GM21619 (cell line): ENCODE data around the gene RFTN1.
A peak's percentile ranks its signal among the peaks of the same experiment; 100 is the strongest.

Source experiments
- ATAC-seq: cut with Tn5 transposase; IDR thresholded peaks from one replicate; pipeline ENCODE4 v1.9.1; 2021; ENCODE audit not compliant: unreplicated experiment

RFTN1 gene

GRCh38 chr3:16529264-16529663, 15.8 kb upstream of the RFTN1 start:
- ATAC-seq: no peak

DNA sequence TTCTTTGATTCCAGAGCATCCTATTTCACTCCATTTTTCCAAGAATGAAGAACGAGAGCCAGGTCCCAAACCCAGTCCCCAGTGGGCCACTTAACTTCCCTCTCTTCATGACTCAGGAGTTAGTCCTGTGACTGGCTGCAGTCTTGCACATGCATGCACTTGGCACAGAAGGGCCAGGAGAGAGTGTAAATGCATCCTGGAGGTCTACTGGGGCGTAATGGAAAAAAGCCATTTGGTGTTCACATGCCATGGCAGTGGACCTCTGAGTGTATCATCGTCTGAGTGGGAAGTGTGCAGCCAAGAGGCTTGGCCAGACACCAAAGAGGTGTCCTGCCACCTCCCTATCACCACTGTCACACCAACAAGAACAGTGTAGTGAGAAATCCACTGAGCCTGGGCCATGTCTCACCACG, 15.1 kb upstream of the RFTN1 start:
- ATAC-seq: no peak

- ATAC-seq: no peak
These were observed 14.6 kb upstream of the RFTN1 start for GRCh38 chr3:16528106-16528505.

- ATAC-seq: no peak
These were observed 10.7 kb upstream of the RFTN1 start for GRCh38 chr3:16524196-16524595.

DNA sequence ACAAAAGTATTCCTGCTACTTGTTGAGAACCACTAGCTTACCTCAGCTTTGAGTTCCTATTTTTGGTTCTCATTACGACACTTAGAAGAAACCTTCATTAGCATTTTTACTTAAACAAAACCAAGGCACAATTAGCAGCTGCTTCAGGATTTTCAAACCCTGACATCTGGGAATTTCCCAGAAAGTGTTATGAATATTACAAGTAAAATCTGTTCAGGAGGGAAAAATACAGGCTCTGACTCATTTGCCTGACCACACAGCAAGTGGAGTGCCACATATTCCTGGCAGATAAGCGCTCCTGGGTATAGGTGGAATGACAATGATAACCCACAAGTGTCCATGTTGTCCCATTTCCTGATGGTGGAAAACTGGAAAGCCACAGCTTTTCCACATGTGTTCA, 10.3 kb upstream of the RFTN1 start:
- no peak for ATAC-seq

DNA sequence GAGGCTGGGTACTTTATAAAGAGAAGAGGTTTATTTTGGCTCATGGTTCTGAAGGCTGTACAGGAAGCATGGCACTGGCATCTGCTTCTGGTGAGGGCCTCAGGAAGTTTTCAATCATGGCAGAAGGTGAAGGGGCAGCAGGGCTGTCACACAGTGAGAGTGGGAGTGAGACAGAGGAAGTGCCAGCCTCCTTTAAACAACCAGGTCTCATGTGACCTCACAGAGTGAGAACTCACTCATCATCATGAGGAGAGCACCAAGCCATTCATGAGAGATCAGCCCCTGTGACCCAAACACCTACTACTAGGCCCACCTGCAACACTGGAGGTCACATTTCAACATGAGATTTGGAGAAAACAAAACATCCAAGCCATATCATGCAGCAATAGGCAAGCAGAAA, 9.3 kb upstream of the RFTN1 start:
- no peak for ATAC-seq

DNA sequence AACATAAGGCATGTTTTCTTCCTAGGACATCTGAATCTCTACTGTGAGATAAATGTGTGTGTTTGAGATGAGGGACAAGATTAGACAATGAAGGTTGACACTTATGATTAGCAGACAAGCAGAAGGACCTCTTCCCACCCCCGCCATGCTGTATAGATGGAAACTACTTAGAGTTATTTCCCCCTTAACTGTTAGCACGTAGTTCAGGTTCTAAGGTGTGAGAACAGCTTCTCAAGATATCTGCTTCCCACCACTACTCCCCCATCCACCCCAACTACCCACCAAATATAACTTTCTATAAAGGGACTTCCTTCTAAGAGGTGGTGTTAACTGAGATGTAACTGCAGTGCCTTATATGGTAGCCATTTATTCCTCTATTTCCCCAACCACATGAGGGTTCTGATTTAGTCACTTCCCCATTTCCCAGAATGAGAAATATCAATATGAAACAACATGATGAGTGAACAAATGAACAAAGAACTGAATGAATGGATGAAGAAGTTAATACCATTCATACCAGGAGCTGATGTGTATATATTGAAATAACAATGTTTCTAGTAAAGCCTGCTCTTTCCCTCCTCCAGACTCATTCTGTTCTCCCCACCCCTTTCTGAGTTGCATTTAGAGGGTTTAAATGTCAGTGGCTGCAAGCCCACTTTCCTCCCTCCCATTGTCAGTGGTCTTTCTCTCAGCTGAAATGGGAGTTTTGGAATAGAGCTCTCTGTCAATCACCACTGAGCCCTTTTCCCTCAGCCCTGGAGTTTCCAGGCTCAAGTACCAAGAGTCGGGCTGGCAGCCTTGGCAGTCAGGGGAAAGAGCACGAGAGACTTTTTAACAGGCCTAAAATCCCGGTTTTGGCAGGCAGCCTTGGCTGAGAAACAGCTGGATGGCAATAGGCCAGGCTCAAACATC, 7.7 kb upstream of the RFTN1 start:
- peak; percentile 49 for ATAC-seq

GRCh38 chr3:16520241-16520969, 6.9 kb upstream of the RFTN1 start:
- no peak for ATAC-seq

DNA sequence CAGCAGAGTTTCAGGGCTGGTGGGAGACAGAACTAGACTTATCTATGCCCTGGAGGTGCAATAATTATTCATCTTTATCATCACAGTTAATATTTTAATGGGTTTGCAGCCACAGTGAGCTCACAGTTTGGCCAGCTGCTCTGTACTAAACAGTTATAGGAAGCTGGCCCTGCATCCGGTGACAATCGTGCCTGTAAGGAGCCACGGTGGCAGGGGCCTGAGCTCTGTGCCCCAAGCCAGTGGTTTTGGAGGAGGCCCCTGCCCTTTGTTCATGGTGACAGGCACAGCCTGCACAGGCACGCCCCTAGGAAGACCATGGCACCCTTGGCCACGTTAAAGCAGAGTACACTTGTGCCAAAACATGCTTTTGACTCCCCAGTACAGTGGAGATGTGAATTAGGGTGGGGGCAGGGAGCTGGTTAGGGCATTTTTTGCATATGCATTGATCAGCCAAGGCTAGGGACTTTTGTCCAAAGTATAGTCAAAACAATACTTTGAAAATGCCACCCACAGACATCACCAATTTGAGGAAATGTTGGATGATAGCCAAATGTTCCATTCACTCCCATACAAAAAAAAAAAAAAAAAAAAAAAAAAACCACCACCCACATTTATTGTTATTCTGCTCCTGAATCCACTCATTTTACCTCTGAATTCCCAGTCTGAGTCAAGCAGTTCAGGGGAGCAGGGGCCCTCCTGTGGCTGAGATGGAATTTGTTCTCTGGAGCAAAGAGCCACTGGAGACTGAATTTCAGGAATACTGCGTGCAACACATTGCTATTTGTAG, 3.4 kb upstream of the RFTN1 start:
- peak; percentile 16 for ATAC-seq

DNA sequence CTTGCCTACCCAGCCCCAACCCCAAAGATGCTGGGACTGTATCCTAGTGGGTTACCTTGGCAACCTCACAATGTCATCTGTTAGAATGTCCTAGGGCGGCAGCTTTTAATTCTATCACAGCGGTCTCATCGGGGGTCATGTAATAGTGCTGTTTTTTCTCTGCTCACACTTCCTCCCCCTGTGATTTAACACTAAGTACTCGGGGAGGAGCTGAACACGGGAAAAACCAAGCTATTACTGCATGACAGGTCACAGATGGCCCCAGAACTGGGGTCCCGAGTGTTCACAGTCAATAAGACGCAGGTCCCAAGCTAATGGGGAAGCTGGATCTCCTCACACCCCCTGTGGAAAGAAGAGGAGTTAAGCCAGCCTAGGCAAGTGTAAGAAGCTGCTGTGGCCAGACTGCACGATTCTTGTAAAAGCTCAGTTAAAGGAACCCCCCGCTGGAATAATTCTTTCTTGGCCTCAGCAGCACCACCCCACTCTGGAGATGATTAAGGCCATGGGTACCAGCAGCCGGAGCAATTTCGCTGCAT, 2.5 kb upstream of the RFTN1 start:
- no peak for ATAC-seq

DNA sequence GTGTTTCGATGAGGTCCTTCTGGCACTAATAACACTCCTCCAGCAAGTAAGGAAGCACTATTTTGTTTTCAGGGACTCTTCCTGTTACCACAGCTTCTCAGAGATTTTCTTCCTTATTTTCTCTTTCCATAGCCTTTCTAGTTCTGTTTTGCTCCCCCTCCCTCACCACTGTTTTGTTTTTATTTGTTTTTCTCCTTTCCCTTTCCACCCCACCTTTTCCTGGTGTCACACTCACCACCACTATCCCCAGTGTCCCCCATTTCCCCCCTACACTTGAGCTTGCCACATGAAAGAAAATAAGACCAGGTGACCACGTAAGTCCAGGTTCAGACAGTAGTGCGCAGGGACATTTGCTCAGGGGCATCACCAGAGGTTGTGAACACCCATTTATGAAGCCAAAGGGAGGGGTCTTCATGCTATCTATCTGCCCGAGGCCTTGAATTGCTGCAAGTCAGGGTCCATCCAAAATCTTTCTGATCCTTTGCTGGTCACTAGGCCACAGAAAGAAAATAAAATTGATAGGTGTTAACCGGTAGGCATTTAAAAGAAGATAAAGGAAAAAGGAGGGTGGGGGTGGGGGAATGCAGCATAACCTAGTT, 1.4 kb upstream of the RFTN1 start:
- ATAC-seq: no peak

GRCh38 chr3:16514021-16514700, 662 bp upstream of the RFTN1 start:
- no peak for ATAC-seq

DNA sequence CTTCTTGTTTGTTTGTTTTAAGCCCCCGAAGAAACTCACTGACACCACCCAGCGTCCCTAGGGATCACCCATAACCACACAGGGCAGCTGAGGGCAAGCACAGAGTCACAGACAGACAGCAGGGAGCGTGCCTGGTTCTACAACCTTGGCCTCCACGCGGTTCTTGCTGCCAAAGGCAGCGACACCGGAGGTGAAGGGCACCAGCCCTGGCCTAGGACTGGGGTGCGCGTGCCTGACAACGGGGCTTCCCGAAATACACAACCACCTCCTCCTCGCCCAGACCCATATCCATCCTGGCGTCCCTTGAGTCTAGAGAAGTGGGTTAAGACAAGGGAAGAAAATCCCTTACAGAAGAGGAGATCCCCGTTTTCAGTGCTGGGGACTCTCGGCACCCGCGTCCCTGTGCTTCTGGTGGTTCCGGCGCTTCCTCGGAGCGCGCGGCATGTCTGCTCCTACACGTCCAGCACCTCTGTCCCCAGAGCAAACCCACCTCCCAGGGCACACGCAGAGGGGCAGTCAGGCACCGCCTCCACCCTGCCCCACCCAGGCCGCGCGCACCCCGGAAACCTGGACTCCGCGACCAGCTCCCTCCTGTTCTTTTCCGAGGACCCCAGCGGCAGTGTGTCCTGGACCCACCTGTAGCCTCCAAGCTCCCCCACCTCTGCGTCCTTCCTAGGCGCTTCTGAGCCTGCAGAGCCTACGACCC, 911 bp downstream of the RFTN1 start:
- peak; percentile 9 for ATAC-seq

DNA sequence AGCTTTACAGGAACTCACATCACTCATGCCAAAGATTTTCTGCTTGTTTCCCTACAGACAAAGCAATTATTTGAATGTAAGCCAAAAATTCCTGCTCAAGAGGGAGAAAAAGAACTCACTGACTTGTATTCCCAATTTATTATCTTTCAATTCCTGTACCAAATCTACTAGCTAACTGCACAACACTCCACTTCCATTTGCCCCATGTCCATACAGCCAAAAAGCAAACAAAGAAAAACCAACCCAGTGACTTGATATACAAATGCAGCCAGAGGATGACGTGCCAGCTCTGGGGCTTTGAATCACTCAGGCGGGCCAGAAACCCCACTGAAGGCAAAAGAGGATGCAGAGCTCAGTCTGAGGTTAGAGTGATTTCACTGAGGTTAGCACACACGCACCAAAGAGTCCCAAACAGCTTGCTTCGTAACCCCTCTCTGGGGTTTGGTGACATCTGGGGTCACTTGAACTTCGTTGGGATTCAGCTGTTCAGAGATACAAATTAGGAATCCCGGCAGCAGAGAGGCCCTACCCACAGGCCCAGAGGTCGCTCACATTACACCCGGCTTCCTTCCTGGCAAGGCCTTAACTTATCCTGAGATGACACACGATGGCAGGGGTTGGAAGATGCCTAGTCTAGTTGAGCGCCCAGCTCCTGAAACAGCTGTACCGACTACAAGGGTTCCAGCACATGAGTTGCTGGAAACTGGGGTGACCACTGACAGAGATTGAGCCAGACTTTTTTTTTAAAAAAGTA, 1.6 kb downstream of the RFTN1 start:
- peak; percentile 52 for ATAC-seq

DNA sequence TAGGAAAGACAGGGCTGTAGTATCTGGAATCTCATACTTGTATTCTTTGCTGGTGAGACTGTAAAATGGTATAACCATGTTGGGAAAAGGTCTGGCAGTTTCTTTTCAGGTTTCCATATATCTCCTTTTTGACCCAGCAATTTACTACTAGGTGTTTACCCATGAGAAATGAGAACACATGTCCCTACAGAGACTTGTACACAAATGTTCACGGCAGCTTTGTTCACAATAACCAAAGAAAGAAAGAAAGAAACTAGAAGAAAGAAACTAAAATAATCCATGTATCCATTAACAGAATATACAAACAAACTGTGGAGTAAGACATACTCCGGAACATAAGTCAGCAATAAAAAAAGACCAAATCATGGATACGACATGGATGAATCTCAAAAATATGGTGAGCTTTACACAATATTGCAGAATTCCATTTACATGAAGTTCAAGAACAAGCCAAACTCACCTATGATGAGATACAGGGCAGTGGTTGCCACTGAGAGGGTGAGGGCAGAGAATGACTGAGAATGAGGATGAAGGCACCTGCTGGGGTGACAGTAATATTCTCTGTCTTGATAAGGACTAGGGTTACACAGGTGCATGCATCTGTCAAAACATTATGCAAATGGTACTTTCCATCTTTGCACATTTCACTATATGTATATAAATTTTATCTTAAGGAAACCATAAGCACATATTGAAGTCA, 2.7 kb downstream of the RFTN1 start:
- no peak for ATAC-seq

GRCh38 chr3:16509721-16510619, 3.5 kb downstream of the RFTN1 start:
- peak; percentile 25 for ATAC-seq

DNA sequence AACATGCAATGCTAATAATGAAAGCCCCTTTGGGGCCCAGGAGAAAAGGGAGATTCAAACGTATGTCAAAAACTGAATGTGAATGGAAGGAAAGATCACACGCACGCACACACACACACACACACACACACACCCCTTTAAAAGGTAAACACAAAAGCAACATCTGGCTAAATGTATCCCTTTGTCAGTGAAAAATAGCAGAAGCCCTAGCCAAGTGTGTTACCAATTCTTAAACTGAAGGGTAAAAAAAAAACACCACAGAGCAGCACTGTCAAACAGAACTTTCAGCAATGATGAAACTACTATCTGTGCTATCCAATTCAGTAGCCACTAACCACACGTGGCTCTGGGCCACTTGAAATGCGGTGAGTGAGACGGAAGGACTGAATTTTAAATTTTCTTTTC, 4.9 kb downstream of the RFTN1 start:
- peak; percentile 6 for ATAC-seq
